Measurements from ENCODE around the gene PNPLA7. TPM values are rescaled to one million over a fixed set of nuclear protein-coding genes. Genes with fewer than 3 reads are reported as not detected.

The PNPLA7 gene
- total and polyA plus RNA-seq, 2 of the 13 experiments (the other 11 are each of a cell fraction or from before 2014, with no cell fraction given): 0.42 to 1.5 TPM

- no peak for TF ChIP-seq SP1 (IDR thresholded peaks at IDR 0.05)
- TF ChIP-seq SP1 (CRISPR knock-in tag; IDR thresholded peaks at IDR 0.05): peak; percentile 72
- TF ChIP-seq ZFX (CRISPR knock-in tag; IDR thresholded peaks at IDR 0.05; ENCODE audit: low read depth): peak; percentile 48
- no peak for TF ChIP-seq ZFYVE20 (CRISPR knock-in tag; IDR thresholded peaks at IDR 0.05; ENCODE audit: borderline replicate concordance, low read depth)
- peak; percentile 73; the same call in 1 of the 2 replicates for TF ChIP-seq PHF8 (CRISPR knock-in tag; IDR thresholded peaks at IDR 0.05)
- TF ChIP-seq KAT7 (CRISPR knock-in tag; IDR thresholded peaks at IDR 0.05; ENCODE audit: borderline replicate concordance): no peak
- TF ChIP-seq NFRKB (IDR thresholded peaks at IDR 0.05): no peak
- TF ChIP-seq TCF12 (IDR thresholded peaks at IDR 0.05): no peak
- peak; percentile 20; the same call in 1 of the 2 replicates for TF ChIP-seq TCF12 (CRISPR knock-in tag; IDR thresholded peaks at IDR 0.05)
- peak; percentile 96 for TF ChIP-seq SAP130 (CRISPR knock-in tag; IDR thresholded peaks at IDR 0.05; ENCODE audit: low read depth)
- TF ChIP-seq TMF1 (CRISPR knock-in tag; IDR thresholded peaks at IDR 0.05; ENCODE audit: low read depth): 0 out of 2 replicates have a peak, but pooled peaks have one; percentile 34
- no peak for TF ChIP-seq TEAD2 (CRISPR knock-in tag; IDR thresholded peaks at IDR 0.05)
- no peak for TF ChIP-seq ZNF280D (CRISPR knock-in tag; IDR thresholded peaks at IDR 0.05)
- peak; percentile 53; the same call in 1 of the 2 replicates for TF ChIP-seq ZNF574 (CRISPR knock-in tag; IDR thresholded peaks at IDR 0.05)
- peak; percentile 59 to 70 for TF ChIP-seq POLR2A (IDR thresholded peaks at IDR 0.05; ENCODE audit: insufficient read depth in 1 of 2, low read depth in 2 of 2, low read length in 2 of 2)
- TF ChIP-seq EEA1 (CRISPR knock-in tag; IDR thresholded peaks at IDR 0.05; ENCODE audit: borderline replicate concordance): peak; percentile 53; the same call in 1 of the 2 replicates
- 0 out of 4 replicates have a peak, but pooled peaks of 1 of the 2 experiments have one; percentile 28 for TF ChIP-seq KLF16 (CRISPR knock-in tag; IDR thresholded peaks at IDR 0.05)
- TF ChIP-seq ZNF138 (CRISPR knock-in tag; IDR thresholded peaks at IDR 0.05; ENCODE audit: low read depth): no peak
- TF ChIP-seq CHCHD3 (CRISPR knock-in tag; IDR thresholded peaks at IDR 0.05): no peak
- no peak for TF ChIP-seq ZNF160 (CRISPR knock-in tag; IDR thresholded peaks at IDR 0.05)
- peak; percentile 45; the same call in 1 of the 2 replicates for TF ChIP-seq ZNF235 (CRISPR knock-in tag; IDR thresholded peaks at IDR 0.05; ENCODE audit: borderline replicate concordance)
- TF ChIP-seq THAP11 (CRISPR knock-in tag; IDR thresholded peaks at IDR 0.05): peak; percentile 56
- 0 out of 2 replicates have a peak, but pooled peaks have one; percentile 45 for TF ChIP-seq DNMT1 (CRISPR knock-in tag; IDR thresholded peaks at IDR 0.05)
- peak; percentile 83 for TF ChIP-seq HDAC1 (CRISPR knock-in tag; IDR thresholded peaks at IDR 0.05)
- TF ChIP-seq TFDP1 (CRISPR knock-in tag; IDR thresholded peaks at IDR 0.05; ENCODE audit: borderline replicate concordance): peak; percentile 90; the same call in 1 of the 2 replicates
Measured at GRCh38 chr9:137590469-137591383, 40.5 kb upstream of the PNPLA7 start, which contains the start of gene ZMYND19 (continued).

Data from HepG2 (cell line).